ENCODE measurements around the gene EEF2.
"Not testable (repeated sequence)": the region's sequence is repeated elsewhere in the genome, so short reads cannot be mapped to it uniquely, and the experiment has no call there.

Gene EEF2

DNA sequence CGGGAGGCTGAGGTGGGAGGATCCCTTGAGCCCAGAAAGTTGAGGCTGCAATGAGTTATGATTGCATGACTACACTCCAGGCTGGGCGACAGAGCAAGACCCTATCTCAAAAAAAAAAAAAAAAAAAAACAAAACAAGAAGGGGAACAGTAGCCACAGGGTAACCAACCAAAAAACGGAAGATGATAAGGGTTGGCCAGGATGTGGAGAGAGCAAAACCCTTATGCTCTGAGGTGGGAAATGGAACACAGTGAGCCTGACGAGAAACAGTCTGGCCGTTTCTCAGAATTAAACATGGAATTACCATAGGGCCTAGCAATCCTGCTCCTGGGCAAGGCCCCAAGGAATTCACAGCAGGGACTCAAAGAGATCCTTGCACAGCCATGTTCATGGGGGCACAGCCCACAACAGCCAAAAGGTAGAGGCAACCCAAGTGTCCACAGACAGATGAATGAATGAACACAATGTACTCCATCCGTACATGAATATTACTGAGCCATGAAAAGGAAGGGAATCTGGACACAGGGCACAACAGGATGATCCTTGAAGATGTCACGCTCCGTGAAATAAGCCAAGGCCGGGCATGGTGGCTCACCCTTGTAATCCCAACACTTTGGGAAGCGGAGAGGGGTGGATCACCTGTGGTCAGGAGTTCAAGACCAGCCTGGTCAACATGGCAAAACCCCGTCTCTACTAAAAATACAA is 41.1 kb downstream of the EEF2 start:
- no peak for DNase-seq

DNA sequence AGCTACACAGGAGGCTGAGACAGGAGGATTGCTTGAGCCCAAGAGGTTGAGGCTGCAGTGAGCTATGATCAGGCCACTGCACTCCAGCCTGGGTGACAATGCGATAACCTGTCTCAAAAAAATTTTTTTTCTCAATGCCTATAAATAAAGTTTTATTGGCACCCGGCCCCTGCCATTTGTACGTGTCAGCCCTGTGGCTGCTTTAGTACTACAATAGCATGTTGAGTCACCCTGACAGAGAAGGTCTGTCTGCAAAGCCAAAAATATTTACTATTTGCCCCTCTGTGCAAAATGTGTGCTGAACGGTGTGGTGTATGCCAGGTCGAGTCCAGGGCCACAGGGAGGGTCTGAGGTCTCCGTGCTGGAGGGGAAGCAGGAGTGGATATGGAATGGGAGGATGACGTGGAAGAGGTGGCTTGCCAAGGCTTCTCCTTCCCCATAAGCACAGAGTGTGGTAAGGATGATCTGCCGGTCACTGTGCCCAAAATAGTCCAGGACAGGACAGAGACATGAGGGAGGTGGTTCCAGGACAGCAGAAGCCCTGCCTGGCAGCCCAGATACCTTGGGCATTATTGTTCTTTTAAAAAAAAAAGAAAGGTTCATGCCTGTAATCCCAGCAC is 42.4 kb downstream of the EEF2 start:
- DNase-seq: no peak

DNA sequence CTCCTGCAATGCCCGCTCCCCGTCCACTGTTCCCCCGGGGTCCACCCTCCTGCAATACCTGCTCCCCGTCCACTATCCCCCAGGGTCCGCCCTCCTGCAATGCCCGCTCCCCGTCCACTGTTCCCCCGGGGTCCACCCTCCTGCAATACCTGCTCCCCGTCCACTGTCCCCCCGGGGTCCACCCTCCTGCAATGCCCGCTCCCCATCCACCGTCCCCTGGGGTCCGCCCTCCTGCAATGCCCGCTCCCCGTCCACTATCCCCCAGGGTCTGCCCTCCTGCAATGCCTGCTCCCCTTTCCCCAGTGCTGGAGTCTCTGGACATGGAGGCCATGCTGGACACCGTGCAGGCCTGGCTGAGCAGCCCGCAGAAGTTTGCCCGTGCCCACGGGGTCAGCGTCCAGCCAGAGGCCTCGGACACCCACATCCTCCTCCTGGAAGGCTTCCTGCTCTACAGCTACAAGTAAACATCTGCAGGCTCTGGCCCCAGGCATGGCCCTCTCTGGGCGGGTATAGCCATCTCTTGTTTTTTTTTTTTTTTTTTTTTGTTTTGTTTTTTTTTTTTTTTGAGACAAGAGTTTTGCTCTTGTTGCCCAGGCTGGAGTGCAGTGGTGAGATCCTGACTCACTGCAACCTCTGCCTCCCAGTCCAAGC is 46.8 kb downstream of the EEF2 start:
- DNase-seq: not testable (repeated sequence)

DNA sequence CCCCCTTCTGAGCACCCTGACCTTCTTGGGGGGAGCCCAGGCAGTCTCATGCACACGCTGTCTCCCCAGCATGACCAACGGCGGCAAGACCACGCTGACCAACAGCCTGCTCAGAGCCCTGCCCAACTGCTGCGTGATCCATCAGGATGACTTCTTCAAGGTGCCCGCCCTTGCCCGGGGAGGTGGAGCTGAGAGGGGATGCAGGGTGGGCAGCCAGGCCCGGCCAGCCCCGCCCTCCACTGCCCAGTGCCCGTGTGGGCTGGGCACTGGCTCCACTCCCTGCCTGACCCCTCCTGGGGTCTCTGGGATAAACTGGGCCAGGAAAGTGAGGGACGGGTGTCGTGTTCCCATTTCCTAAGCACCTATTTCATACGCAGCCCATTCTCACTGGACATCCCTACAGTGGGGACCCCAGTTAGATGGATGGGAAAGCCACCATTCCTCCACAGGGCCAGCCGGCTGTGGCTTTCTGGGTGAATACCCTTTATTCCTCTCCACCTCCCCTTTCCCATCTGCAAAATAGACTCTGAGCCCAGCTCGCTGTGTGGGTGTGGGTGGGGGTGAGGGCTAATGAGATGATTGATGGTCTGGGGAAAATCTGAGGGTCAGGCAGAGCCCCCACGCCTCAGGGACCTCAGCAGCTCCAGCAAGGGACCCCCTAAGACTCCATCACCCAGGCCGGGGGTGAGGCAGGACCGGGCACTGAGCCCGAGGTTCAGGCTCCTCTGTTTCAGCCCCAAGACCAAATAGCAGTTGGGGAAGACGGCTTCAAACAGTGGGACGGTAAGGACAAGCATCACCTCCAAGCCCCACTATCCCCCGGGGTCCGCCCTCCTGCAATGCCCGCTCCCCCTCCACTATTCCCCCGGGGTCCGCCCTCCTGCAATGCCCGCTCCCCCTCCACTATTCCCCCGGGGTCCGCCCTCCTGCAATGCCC is 48.5 kb downstream of the EEF2 start:
- no peak for DNase-seq

DNA sequence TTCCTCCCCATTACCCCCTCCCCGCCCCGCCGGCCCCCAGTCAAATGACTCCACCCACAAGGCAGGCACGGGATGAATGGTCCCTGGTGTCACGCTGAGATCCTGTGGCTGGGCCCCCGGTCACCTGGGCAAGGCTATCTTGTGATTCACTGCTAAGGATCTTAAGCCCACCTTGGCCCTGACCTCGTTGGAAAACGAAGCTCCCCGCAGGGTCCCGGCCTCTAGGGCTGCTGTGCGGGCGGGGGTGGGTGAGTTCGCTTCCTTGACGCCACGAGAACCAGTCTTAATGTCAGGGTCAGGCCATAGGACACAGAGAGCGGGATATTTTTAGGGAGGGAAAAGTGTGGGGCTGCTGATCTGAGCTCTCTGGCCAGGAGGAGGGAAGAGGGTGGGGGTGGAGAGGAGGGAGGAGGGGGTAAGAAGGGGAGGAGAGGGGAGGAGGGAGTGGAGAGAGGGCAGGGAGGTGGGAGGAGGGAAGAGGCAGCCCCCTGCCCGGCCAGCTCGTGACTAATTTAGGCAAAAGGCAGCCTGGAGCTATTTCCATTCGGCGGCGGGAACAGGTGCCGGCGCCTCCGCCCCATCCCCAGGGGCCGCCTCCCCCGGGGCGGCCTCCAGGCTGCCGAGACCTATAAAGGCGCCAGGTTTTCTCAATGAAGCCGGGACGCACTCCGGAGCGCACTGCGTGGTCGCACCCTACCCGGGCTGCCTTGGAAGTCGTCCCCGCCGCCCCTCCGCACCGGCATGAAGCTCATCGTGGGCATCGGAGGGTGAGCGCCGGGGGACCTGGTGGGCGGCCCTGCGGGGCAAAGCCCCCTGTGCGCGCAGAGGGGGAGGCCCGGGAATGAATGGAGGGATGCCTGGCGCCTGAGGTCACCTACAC is 52.1 kb downstream of the EEF2 start, which contains the start of gene NMRK2:
Gene NMRK2 (plus strand): TSS at position 139 of the 880 bp plus-strand sequence. CDS start 603 bp downstream, at position 742.
- DNase-seq: no peak

DNA sequence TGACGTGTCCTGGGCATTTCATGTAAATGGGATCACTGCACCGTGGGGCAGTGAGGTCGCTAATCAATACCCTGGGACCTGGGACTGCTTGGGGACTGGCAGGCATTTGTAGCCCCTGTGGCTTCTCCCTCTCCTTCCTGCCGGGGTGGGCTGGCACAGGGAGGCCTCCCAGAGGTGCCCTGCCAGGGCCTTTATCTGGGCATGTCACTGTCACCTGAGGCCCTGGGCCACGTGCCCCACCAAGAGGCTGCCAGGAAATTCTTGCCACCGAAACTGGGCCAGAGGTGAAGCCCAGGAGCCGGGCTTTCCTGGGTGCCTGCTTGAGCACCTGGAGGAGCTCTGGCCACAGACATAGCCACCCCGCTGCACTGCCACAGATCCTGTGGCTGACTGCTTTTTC is 54.2 kb downstream of the EEF2 start:
- DNase-seq: no peak

Measured in NCI-H1092 (cell line).